GM19395 (cell line): ENCODE measurements around the gene AATF.
"Not testable (repeated sequence)": the region's sequence is repeated elsewhere in the genome, so short reads cannot be mapped to it uniquely, and the experiment has no call there.

Experiments used
- ATAC-seq: cut with Tn5 transposase; IDR thresholded peaks from one replicate; pipeline ENCODE4 v1.9.1; 2021; ENCODE audit warnings: mild to moderate bottlenecking, moderate library complexity; ENCODE audit not compliant: unreplicated experiment

Gene AATF

DNA sequence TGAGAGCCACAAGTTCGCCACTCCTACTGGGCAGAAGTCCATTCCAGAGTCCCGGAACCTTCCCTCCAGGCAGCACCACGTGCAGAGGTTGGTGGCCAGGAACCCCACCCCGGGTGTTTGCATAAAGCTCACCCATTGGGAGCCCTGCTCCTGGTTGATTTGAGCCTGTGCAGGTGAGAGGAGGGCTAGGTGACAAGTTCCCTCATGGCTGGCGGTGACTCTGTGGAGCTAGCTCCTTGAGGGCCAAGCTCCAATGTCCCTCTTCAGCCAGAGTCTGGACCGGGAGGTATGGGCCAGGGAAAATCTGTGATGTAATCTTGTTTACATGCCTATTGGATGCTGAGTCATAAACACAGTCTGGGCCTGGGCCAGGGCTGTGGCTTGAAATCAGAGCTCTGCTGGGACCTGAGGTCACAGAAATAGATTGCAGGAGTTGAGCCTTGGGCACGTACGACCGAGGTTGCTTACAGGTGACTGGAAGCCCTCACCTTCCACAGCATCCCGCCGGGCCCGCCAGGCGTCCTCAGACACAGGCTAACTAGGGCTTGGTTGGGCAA is 118.9 kb downstream of the AATF start:
- no peak for ATAC-seq

GRCh38 chr17:37068266-37068665 is 119.5 kb downstream of the AATF start:
- ATAC-seq, result no peak

DNA sequence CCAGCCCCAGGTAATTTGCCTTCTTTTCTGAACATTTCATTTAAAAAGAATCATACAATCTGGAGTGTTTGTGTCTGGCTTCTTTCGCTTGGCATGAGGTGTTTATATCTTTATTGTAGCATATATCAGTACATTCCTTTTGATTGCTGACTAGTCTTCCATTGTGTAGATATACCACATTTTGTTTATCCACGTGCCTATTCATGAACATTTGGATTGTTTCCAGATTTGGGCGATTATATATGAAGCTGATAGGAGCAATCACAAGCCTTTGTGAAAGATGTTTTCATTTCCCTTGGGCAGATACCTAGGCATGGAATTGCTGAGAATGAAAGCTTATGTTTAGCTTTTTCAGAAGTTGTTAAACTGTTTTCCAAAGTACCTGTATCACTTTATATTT is 120.3 kb downstream of the AATF start:
- ATAC-seq, result no peak

- not testable (repeated sequence) for ATAC-seq
These were observed 124.7 kb downstream of the AATF start for GRCh38 chr17:37073464-37073863.

- ATAC-seq, result no peak
These were observed 130.4 kb downstream of the AATF start for GRCh38 chr17:37079065-37079708.

GRCh38 chr17:37079735-37080134 is 131.0 kb downstream of the AATF start:
- no peak for ATAC-seq

- ATAC-seq, result no peak
These were observed 132.5 kb downstream of the AATF start for GRCh38 chr17:37081287-37081686.

- no peak for ATAC-seq
These were observed 133.6 kb downstream of the AATF start for GRCh38 chr17:37082311-37082860.

DNA sequence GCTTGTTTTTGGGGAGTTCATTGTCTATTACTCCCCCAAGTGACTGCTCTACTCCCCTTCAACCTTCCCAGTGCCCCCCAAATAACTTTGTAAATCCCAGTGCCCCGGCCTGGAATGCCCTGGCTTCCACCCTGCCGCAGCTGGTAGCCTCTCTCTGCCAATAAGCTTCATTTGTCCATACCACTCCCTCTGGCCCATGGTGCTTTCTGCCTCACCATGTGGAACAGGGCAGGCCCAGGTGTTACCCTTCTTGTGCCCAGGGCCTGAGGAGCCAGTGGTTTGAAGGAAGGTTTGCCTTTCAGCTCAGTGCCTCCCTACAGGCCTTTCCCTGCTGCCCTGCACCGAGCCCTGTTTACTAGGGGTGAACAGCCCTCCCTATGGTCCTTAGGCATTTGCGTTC is 134.2 kb downstream of the AATF start:
- ATAC-seq, result no peak

DNA sequence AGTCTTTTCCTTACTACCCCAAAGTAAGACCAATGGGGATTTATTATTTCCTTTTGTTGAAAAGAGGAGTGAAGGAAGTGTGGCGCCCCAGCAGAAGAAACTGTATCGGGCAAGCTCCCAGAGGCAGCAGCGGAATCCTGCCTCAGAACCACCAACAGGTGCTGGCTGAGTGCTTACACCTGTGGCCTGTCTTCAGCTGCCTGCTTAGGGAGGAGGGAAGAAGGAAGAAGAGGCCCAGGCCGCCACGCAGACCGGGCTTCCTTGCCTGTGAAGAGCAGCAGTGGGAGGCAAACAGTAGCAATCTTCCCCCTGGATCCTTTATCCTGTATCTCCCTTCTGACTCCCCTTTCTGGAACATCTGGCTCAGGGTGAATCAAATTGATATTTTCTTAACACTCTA is 134.7 kb downstream of the AATF start:
- ATAC-seq, result no peak

- no peak for ATAC-seq
These were observed 135.6 kb downstream of the AATF start for GRCh38 chr17:37084372-37084771.

GRCh38 chr17:37086334-37086733 is 137.6 kb downstream of the AATF start:
- ATAC-seq, result no peak

GRCh38 chr17:37086948-37087347 is 138.2 kb downstream of the AATF start:
- no peak for ATAC-seq

GRCh38 chr17:37087683-37088082 is 138.9 kb downstream of the AATF start:
- no peak for ATAC-seq

DNA sequence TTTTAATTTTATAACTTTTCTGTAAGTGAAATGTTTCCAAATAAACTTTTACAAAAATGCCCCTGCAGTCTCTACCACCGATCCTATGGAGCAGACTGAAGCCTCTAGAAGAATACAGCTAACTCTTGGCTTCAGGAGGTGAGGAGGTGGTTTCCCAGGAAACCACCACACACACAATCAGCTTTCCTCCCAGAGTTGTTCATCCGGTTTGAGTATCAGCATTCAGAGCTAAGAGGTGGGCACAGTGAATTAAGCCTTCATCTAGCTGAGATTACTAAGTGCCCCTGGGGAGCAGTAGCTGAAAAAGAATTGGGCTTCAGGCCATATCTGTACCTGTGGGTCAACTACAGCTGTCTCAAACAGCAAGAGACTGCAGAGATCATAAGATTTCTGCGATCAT is 139.7 kb downstream of the AATF start:
- no peak for ATAC-seq

DNA sequence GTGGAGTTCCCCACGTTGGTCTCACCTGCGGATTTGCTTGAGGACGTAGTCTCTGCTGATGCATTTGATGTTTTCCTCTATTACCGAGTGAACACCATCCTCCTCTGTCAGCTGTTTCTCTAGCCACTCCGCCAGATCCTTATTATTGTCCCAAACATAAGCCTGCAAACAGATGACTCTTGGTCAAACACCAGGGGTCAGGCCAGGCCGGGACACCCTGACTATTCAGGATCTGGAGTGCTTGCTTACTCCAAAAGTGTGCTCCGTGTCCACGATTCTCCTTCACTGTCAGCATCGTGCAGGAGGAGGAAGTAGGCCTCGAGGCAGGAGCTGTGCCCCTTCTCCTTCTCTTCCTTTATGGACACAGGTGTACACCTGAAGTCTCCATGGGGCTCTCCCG is 140.2 kb downstream of the AATF start:
- ATAC-seq, result no peak

DNA sequence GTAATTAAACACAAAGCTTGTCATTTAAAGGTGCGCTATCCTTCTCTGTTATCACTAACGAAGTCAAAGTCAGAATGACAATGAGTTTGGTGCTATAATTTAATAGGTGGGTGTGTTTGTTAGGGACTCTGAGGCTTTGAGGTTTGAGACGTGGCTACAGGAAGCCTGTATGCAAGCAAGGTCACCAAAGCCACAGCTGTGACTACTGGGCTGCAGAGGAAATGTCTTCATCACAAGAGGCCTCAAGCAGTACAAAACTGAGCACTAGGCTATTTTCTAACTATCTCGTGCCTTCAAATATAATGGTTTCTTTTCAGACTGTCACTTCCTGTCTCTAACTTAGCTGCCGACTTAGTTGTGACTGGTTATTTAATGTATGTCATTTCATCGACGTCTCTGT is 141.2 kb downstream of the AATF start:
- ATAC-seq, result no peak

- no peak for ATAC-seq
These were observed 142.2 kb downstream of the AATF start for GRCh38 chr17:37090941-37091340.

DNA sequence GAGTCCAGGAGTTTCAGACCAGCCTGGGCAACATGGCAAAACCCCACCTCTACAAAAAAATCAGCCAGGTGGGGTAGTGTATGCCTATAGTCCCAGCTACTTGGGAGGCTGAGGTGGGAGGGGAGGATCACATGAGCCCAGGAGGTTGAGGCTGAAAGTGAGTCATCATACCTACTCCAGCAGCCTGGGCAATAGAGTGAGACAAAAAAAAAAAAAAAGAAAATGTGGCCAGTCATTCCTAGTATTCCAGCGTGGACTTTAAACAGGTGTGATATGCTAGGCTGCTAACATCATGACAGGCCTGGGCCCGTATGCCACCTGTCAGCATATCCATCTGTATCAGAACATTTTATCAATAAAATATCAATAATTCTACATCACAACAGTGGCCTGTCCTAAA is 143.3 kb downstream of the AATF start:
- ATAC-seq, result no peak

DNA sequence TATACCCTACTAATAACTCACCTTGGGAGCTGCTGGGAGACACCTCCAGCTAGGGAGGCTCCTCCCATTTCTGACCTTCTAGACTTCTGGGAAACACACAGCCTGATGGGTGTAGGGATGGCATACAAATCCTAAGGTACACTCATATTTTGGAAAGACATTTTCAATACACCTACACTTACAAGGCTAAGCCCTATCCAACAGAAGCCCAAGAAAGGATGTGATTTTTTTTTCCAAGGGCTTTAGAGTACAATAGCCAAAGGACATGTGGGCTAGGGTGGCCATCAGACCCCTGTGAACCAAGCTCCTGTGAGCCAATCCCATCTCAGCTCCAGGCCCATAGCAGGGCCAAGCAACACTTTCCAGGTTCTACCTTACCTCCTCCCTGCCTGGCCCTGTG is 143.9 kb downstream of the AATF start:
- no peak for ATAC-seq

- ATAC-seq, result no peak
These were observed 145.6 kb downstream of the AATF start for GRCh38 chr17:37094391-37094790.

DNA sequence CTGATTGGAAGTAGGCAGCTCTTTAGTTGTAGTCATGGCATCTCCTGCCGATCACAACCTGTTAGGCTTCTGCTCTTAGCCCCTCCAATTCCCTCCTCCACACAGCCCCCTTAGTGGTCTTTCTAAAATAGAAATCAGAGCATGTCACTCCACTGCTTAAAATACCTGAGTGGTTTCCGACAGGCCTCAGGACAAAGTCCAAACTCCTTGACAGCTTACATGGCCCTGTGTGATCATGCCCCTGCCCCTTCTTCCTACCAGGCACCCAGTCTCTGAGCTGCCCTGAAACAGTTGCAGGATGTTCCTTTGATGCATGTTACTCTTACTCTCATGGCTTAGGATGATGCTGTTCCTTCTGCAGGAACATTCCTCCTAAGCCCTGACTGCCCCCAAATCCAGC is 147.3 kb downstream of the AATF start:
- ATAC-seq, result no peak

DNA sequence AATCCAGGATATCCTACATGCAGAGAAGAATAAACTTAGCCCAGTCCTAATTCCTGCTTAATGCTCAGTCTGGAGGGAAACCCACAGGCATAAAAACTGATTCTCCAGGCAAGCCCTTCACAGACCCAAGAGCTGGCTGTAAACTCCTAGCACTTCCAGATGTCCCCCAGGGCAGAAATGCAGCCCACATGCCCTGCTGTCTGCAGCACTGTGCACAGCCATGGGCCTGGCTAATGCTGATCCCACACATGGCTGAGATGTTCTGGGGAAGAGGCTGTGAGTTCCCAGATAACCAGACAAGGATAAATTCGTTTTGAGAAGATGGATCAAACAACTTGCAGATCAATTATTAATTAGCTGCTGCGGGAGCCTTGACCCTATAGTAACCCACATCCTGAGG is 148.4 kb downstream of the AATF start:
- no peak for ATAC-seq
